ENCODE data around the gene PREPL. TPM values are rescaled to one million over a fixed set of nuclear protein-coding genes. Genes with fewer than 3 reads are reported as not detected.

PREPL gene
- total and polyA plus RNA-seq, 5 experiments from 2014 or later = 17.7 to 48.5 (median 20.8) TPM

DNA sequence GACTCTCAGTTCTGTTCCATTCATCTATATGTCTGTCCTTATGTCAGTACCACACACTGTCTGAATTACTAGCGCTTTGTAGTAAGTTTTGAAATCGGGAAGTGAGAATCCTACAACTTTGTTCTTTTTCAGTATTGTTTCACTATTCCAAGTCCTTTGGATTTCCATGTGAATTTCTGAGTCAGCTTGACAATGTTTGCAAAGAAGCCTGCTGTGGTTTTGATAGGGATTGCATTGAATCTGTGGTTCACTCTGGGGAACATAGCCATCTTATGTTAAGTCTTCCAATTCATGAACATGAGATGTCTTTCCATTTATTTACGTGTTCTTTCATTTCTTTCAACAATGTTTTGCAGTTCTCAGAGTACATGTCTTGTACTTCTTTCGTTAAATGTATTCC, 71.0 kb downstream of the PREPL start:
- H3K27me3 Mint-ChIP-seq = peaks cover 2 to 14% (median 4%) of the 10 kb centered on the region in 5 donors
- H3K9me3 Mint-ChIP-seq = no peaks in the 10 kb centered on the region
- DNase-seq (no peak), ATAC-seq (no peak)
- H3K4me1 Mint-ChIP-seq = no peaks in the 10 kb centered on the region
- H3K36me3 Mint-ChIP-seq = peaks cover 0 to 3% (median 0%) of the 10 kb centered on the region in 3 donors
- H3K4me3 Mint-ChIP-seq = no peak overlapping the region
- POLR2A ChIA-PET = no interaction called here
- no peak overlapping the region for H3K27ac Mint-ChIP-seq

DNA sequence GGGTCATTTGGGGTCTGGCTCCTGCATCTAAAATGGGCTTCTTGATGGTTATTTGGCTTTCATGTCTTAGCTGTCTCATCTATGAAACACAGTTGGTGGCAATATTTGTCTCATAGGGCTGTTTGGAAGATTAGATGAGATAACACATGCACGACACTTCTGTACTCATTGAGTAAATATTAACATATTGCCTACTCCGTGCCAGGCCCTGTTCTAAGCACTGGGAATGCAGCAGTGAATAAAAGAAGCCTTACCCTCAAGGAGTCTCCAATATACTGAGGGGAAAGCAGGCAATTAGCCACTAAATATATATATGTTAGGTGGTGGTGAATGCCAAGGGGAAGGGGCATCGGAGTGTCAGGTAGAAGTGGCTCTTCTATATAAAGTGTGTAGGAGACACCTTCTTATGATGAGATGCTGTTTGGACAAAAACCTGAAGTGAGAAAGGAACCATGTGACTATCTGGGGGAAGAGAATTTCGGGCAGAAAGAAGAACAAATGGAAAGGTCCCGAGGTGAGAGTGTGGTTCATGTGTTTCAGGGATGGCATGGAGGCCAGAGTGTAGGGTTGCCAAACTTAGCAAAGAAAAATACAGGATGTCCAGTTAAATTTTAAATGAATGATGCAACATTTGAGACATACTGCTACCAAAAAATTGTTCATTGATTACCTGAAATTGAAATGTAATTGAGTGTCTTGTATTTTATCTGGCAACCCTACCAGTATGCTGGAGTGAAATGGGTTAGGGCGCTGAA, 74.2 kb downstream of the PREPL start:
- peaks cover 0 to 2% (median 0%) of the 10 kb centered on the region in 4 donors for H3K4me1 Mint-ChIP-seq
- peak overlapping the region in 1 of 10 donors; percentile 7 for H3K27ac Mint-ChIP-seq
- H3K36me3 Mint-ChIP-seq = peaks cover 0 to 3% (median 0%) of the 10 kb centered on the region in 3 donors
- DNase-seq (no peak), ATAC-seq (no peak)
- no peaks in the 10 kb centered on the region for H3K9me3 Mint-ChIP-seq
- no peak overlapping the region for H3K4me3 Mint-ChIP-seq
- H3K27me3 Mint-ChIP-seq = peaks cover 0 to 5% (median 2%) of the 10 kb centered on the region in 5 donors
- POLR2A ChIA-PET = no interaction called here

GRCh38 chr2:44286119-44286883, 75.0 kb downstream of the PREPL start:
- Mint-ChIP-seq H3K4me3 (no peak overlapping the region), H3K27ac (no peak overlapping the region), H3K36me3 (peaks cover 0 to 3% (median 1%) of the 10 kb centered on the region in 3 donors), H3K9me3 (no peaks in the 10 kb centered on the region), H3K4me1 (peaks cover 0 to 2% (median 0%) of the 10 kb centered on the region in 4 donors), H3K27me3 (peaks cover 0 to 4% (median 0%) of the 10 kb centered on the region in 5 donors)
- ATAC-seq (no peak), DNase-seq (no peak)
- POLR2A ChIA-PET = no interaction called here

DNA sequence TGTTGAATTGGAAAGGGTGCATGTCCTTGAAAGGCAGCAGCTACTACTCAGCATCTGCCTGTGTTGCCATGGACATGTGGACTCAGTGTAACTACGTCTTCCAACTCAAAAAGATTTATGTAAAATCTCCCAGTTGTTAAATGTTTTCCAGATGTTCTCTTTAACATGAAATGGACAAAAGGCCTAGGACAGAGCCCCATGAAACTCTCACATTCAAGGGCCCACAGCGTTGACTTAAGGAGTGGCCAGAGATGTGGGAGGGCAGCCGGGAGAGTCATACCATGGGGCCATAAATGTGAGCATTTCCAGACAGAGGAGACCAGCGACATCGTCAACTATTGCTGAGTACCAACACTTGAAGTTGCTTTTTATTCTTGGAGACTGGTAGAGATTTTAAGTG, 76.1 kb downstream of the PREPL start:
- peaks cover 0 to 4% (median 0%) of the 10 kb centered on the region in 5 donors for H3K27me3 Mint-ChIP-seq
- peak overlapping the region in 1 of 10 donors; percentile 29 for H3K27ac Mint-ChIP-seq
- H3K9me3 Mint-ChIP-seq = no peaks in the 10 kb centered on the region
- no peak overlapping the region for H3K4me3 Mint-ChIP-seq
- ATAC-seq = no peak
- no peak for DNase-seq
- peaks cover 0 to 3% (median 3%) of the 10 kb centered on the region in 3 donors for H3K36me3 Mint-ChIP-seq
- H3K4me1 Mint-ChIP-seq = peaks cover 0 to 2% (median 0%) of the 10 kb centered on the region in 4 donors
- POLR2A ChIA-PET = no interaction called here

DNA sequence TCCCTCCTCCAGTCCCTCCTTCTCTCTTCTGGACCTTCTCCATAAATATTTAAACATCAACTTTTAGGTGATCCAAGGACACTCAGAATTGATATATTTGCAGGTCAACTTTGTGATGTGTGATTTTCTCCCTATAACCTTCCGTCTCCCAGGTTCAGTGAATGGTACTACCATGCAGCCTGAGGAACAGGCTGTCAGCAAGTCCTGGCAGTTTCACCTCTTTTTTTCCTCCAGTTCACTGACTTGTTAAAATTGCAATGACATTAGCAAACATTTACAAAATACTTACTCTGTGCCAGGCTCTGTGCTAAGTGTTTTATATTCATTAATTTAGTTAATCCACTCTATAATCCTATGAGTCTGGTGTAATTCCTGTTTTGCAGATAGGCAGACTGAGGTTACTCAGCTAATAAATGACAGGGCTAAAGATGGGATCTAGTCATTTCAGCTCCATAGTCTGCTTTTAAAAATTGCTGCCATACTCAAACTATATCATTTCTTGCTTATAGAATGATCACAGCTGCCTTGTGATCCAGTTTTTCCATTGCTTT, 78.1 kb downstream of the PREPL start:
- H3K36me3 Mint-ChIP-seq = peaks cover 0 to 3% (median 3%) of the 10 kb centered on the region in 3 donors
- no peak for ATAC-seq
- H3K4me1 Mint-ChIP-seq = peaks cover 0 to 2% (median 0%) of the 10 kb centered on the region in 4 donors
- H3K4me3 Mint-ChIP-seq = no peak overlapping the region
- H3K27me3 Mint-ChIP-seq = peaks cover 0 to 3% (median 0%) of the 10 kb centered on the region in 5 donors
- H3K9me3 Mint-ChIP-seq = no peaks in the 10 kb centered on the region
- POLR2A ChIA-PET = no interaction called here
- no peak overlapping the region for H3K27ac Mint-ChIP-seq
- DNase-seq = no peak

GRCh38 chr2:44280869-44281268, 80.4 kb downstream of the PREPL start:
- no peak overlapping the region for H3K4me3 Mint-ChIP-seq
- POLR2A ChIA-PET = no interaction called here
- H3K36me3 Mint-ChIP-seq = peaks cover 0 to 3% (median 0%) of the 10 kb centered on the region in 3 donors
- DNase-seq (no peak), ATAC-seq (no peak)
- H3K9me3 Mint-ChIP-seq = no peaks in the 10 kb centered on the region
- H3K27ac Mint-ChIP-seq = peak overlapping the region in 1 of 10 donors; percentile 24
- peaks cover 0 to 2% (median 0%) of the 10 kb centered on the region in 4 donors for H3K4me1 Mint-ChIP-seq
- peaks cover 0 to 5% (median 0%) of the 10 kb centered on the region in 5 donors for H3K27me3 Mint-ChIP-seq

GRCh38 chr2:44277541-44277940, 83.8 kb downstream of the PREPL start:
- Mint-ChIP-seq H3K4me3 (no peak overlapping the region), H3K4me1 (no peaks in the 10 kb centered on the region), H3K27me3 (peaks cover 0 to 5% (median 0%) of the 10 kb centered on the region in 5 donors), H3K27ac (no peak overlapping the region), H3K9me3 (no peaks in the 10 kb centered on the region), H3K36me3 (peaks cover 0 to 3% (median 0%) of the 10 kb centered on the region in 3 donors)
- POLR2A ChIA-PET = no interaction called here
- ATAC-seq (no peak), DNase-seq (no peak)

DNA sequence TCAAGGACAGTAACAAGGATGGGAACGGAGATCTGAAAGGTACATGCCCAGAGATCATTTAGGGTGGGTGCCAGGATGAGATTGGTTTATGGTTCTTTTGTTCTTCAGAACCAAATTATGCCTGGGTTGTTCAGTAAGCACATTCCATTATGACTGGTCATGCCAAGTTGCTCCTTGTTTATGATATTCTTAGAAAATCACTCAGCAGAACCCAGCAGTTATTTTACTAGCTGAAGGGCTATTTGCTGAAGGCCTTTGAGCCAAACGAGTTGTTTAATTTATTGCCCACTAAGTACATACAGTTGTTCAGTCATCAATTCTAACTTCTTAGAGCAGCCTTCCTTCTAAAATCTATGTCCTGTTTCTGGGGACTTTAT, 85.4 kb downstream of the PREPL start:
- DNase-seq (no peak), ATAC-seq (no peak)
- Mint-ChIP-seq H3K9me3 (no peaks in the 10 kb centered on the region), H3K4me1 (no peaks in the 10 kb centered on the region), H3K36me3 (no peaks in the 10 kb centered on the region), H3K27ac (no peak overlapping the region), H3K4me3 (no peak overlapping the region), H3K27me3 (peaks cover 0 to 5% (median 0%) of the 10 kb centered on the region in 5 donors)
- POLR2A ChIA-PET = no interaction called here

GRCh38 chr2:44273596-44273995, 87.7 kb downstream of the PREPL start:
- Mint-ChIP-seq H3K9me3 (peaks cover 0 to 6% (median 0%) of the 10 kb centered on the region in 9 donors), H3K36me3 (no peaks in the 10 kb centered on the region), H3K4me1 (no peaks in the 10 kb centered on the region), H3K27ac (no peak overlapping the region), H3K27me3 (peaks cover 0 to 5% (median 0%) of the 10 kb centered on the region in 5 donors), H3K4me3 (no peak overlapping the region)
- DNase-seq (no peak), ATAC-seq (no peak)
- POLR2A ChIA-PET = no interaction called here

GRCh38 chr2:44273076-44273475, 88.2 kb downstream of the PREPL start:
- Mint-ChIP-seq H3K27me3 (peaks cover 0 to 5% (median 0%) of the 10 kb centered on the region in 5 donors), H3K4me1 (no peaks in the 10 kb centered on the region), H3K36me3 (no peaks in the 10 kb centered on the region), H3K9me3 (peaks cover 0 to 6% (median 0%) of the 10 kb centered on the region in 9 donors), H3K4me3 (no peak overlapping the region), H3K27ac (no peak overlapping the region)
- ATAC-seq (no peak), DNase-seq (no peak)
- POLR2A ChIA-PET = no interaction called here

- Mint-ChIP-seq H3K4me1 (no peaks in the 10 kb centered on the region), H3K27ac (no peak overlapping the region)
Measured at GRCh38 chr2:44271296-44271695, 90.0 kb downstream of the PREPL start.

GRCh38 chr2:44269831-44270230, 91.5 kb downstream of the PREPL start:
- Mint-ChIP-seq H3K27ac (peak overlapping the region in 1 of 10 donors; percentile 20), H3K36me3 (no peaks in the 10 kb centered on the region), H3K27me3 (no peaks in the 10 kb centered on the region), H3K4me1 (no peaks in the 10 kb centered on the region), H3K4me3 (no peak overlapping the region), H3K9me3 (peaks cover 0 to 6% (median 0%) of the 10 kb centered on the region in 9 donors)
- ATAC-seq (no peak), DNase-seq (no peak)
- POLR2A ChIA-PET = no interaction called here

More at GRCh38 chr2:44271296-44271695, 90.0 kb downstream of the PREPL start:
- no peak overlapping the region for H3K4me3 Mint-ChIP-seq
- peaks cover 0 to 6% (median 0%) of the 10 kb centered on the region in 9 donors for H3K9me3 Mint-ChIP-seq
- DNase-seq = no peak
- no peaks in the 10 kb centered on the region for H3K36me3 Mint-ChIP-seq
- no peak for ATAC-seq
- H3K27me3 Mint-ChIP-seq = no peaks in the 10 kb centered on the region
- POLR2A ChIA-PET = no interaction called here
